ENCODE results near the gene KCNN4. TPM values are rescaled to one million over a fixed set of nuclear protein-coding genes. Genes with fewer than 3 reads are reported as not detected.

The KCNN4 gene
- total and polyA plus RNA-seq, 10 of the 15 experiments (the other 5 are each of a cell fraction or from before 2014, with no cell fraction given), result 1.4 to 112 (median 77.9) TPM

DNA sequence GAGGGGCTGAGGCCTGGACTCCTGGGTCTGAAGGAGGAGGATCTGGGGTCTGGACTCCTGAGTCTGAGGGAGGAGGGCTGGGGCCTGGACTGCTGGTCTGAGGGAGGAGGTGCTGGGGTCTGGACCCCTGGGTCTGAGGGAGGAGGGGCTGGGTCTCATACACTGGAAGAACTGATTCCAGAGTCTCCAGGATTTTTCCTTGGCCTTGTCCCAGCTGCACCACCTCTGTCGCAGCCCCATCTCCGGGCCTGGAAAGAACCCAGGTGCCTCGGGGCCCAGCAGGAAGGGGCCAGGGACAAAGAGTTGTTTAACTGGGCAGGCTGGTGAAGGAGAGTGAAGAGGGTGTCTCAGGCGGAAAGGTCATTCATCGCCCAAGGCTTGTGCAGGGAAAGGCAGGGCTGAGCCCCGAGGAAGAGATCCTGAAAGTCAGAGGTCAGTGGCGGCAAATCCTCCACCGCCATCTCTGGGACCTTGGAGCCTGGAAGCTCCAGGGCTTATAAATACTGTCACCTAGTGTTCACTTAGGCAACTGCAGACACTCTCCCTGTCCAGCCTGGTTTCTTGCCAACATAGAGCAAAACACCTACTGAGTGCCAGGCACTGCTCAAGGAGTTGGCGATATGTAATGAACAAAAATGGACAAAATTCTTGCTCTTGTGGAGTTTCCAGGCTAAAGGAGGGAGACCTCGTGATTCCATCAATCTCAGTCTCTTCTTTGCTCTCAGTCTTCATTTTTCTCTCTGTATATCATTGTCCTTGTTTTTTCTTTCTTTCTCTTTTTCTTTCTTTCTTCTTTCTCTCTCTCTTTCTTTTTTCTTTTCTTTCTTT, 4.4 kb upstream of the KCNN4 start (continued):
- TF ChIP-seq, protein P1, sequence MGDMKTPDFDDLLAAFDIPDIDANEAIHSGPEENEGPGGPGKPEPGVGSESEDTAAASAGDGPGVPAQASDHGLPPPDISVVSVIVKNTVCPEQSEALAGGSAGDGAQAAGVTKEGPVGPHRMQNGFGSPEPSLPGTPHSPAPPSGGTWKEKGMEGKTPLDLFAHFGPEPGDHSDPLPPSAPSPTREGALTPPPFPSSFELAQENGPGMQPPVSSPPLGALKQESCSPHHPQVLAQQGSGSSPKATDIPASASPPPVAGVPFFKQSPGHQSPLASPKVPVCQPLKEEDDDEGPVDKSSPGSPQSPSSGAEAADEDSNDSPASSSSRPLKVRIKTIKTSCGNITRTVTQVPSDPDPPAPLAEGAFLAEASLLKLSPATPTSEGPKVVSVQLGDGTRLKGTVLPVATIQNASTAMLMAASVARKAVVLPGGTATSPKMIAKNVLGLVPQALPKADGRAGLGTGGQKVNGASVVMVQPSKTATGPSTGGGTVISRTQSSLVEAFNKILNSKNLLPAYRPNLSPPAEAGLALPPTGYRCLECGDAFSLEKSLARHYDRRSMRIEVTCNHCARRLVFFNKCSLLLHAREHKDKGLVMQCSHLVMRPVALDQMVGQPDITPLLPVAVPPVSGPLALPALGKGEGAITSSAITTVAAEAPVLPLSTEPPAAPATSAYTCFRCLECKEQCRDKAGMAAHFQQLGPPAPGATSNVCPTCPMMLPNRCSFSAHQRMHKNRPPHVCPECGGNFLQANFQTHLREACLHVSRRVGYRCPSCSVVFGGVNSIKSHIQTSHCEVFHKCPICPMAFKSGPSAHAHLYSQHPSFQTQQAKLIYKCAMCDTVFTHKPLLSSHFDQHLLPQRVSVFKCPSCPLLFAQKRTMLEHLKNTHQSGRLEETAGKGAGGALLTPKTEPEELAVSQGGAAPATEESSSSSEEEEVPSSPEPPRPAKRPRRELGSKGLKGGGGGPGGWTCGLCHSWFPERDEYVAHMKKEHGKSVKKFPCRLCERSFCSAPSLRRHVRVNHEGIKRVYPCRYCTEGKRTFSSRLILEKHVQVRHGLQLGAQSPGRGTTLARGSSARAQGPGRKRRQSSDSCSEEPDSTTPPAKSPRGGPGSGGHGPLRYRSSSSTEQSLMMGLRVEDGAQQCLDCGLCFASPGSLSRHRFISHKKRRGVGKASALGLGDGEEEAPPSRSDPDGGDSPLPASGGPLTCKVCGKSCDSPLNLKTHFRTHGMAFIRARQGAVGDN (IDR thresholded peaks at IDR 0.05), result 0 out of 2 replicates have a peak, but pooled peaks have one; percentile 16
- TF ChIP-seq ZBTB40 (IDR thresholded peaks at IDR 0.05; ENCODE audit: borderline replicate concordance) (no peak), TCF7 (IDR thresholded peaks at IDR 0.05; ENCODE audit: borderline replicate concordance) (no peak), EED (IDR thresholded peaks at IDR 0.05; ENCODE audit: low read depth) (peak; percentile 75; the same call in 1 of the 2 replicates), RUNX3 (IDR thresholded peaks at IDR 0.05; ENCODE audit: low read length) (peak; percentile 21; the same call in 1 of the 2 replicates), MXI1 (IDR thresholded peaks at IDR 0.05; ENCODE audit: low read depth, low read length) (no peak), ZZZ3 (IDR thresholded peaks at IDR 0.05; ENCODE audit: control insufficient read depth, insufficient read length, low read depth) (no peak), MEF2B (IDR thresholded peaks at IDR 0.05; ENCODE audit: partially characterized antibody, poor library complexity, severe bottlenecking) (no peak), NBN (IDR thresholded peaks at IDR 0.05) (no peak), TBL1XR1 (IDR thresholded peaks at IDR 0.05; ENCODE audit: low read depth, low read length) (no peak), IKZF1 (conservative IDR thresholded peaks at IDR 0.05) (peak; percentile 76), STAT1 (conservative IDR thresholded peaks at IDR 0.05) (peak; percentile 55; the same call in 1 of the 2 replicates), RAD21 (IDR thresholded peaks at IDR 0.05; ENCODE audit: insufficient read depth, low read depth, low read length) (peak; percentile 95), SPI1 (IDR thresholded peaks at IDR 0.05; ENCODE audit: borderline replicate concordance, insufficient read depth, low read depth, low read length) (no peak), KLF5 (IDR thresholded peaks at IDR 0.05; ENCODE audit: partially characterized antibody) (peak; percentile 65), EZH2 (IDR thresholded peaks at IDR 0.05; ENCODE audit: borderline replicate concordance, control insufficient read depth, low read depth, low read length) (no peak), TCF12 (IDR thresholded peaks at IDR 0.05; ENCODE audit: low read depth, low read length) (no peak), PML (IDR thresholded peaks at IDR 0.05; ENCODE audit: low read length) (no peak), STAT3 (IDR thresholded peaks at IDR 0.05; ENCODE audit: low read depth, low read length) (no peak), FOS (IDR thresholded peaks at IDR 0.05; ENCODE audit: borderline replicate concordance, extremely low read depth, insufficient read length) (no peak)
- TF ChIP-seq, protein P2, sequence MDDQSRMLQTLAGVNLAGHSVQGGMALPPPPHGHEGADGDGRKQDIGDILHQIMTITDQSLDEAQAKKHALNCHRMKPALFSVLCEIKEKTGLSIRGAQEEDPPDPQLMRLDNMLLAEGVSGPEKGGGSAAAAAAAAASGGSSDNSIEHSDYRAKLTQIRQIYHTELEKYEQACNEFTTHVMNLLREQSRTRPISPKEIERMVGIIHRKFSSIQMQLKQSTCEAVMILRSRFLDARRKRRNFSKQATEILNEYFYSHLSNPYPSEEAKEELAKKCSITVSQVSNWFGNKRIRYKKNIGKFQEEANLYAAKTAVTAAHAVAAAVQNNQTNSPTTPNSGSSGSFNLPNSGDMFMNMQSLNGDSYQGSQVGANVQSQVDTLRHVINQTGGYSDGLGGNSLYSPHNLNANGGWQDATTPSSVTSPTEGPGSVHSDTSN (IDR thresholded peaks at IDR 0.05; ENCODE audit: insufficient replicate concordance, low read depth, low read length), result no peak
